ENCODE measurements around the gene ADO. TPM values are rescaled to one million over a fixed set of nuclear protein-coding genes. Genes with fewer than 3 reads are reported as not detected.

ADO gene
- total RNA-seq (10 to 100 TPM; 13.2 to 15.3 TPM), polyA plus RNA-seq (1 to 10 TPM; 7.5 to 9.1 TPM)
- long read RNA-seq, donor 1, partial matches to known transcripts: 0 of 1 reads
- long read RNA-seq, donor 1, other reads (novel, unspliced or antisense): 0 of 1 reads
- long read RNA-seq, donor 2, transcript ADO-201 (1 exons, 3,627 nt): major isoform, 10 of 10 reads
- long read RNA-seq, donor 2, partial matches to known transcripts: 0 of 10 reads
- long read RNA-seq, donor 2, other reads (novel, unspliced or antisense): 0 of 10 reads

- Histone ChIP-seq H3K27me3 (ENCODE audit: control insufficient read depth in 1 of 2, insufficient read depth in 2 of 2, low read length in 1 of 2) (no peaks in the 10 kb centered on the region), H3K27ac (ENCODE audit: low read depth in 1 of 2, low read length in 2 of 2) (peak within 1 kb of the TSS; percentile 71 to 77), H3K36me3 (ENCODE audit: control insufficient read depth in 1 of 2, insufficient read depth in 2 of 2, low read length in 1 of 2) (no peaks in the 10 kb centered on the region), H3K4me3 (ENCODE audit: low read length in 2 of 2) (peak within 1 kb of the TSS; percentile 68 to 69), H3K9me3 (ENCODE audit: control insufficient read depth, low read length) (no peaks in the 10 kb centered on the region), H3K4me1 (ENCODE audit: control insufficient read depth in 1 of 2, insufficient read depth in 2 of 2, low read length in 2 of 2) (peaks cover 0 to 4% of the 10 kb centered on the region in 2 donors)
- ATAC-seq (ENCODE audit: low FRiP score) (peak; percentile 94), DNase-seq (peak; percentile 88 to 93)
- intact Hi-C loops (cut with DNase I): no loop called here
- WGBS, 2 donors: 0% methylated on average over 64 to 87 of the region's 87 CpGs
Measured at GRCh38 chr10:62804356-62805230, at the start of gene ADO. ADO (plus strand) TSS chr10:62804720; CDS start chr10:62805060, 340 bp downstream.

GRCh38 chr10:62754963-62755362 is 49.6 kb upstream of the ADO start:
- Histone ChIP-seq H3K36me3 (ENCODE audit: control insufficient read depth in 1 of 2, insufficient read depth in 2 of 2, low read length in 1 of 2) (no peaks in the 10 kb centered on the region), H3K27me3 (ENCODE audit: control insufficient read depth in 1 of 2, insufficient read depth in 2 of 2, low read length in 1 of 2) (no peaks in the 10 kb centered on the region), H3K27ac (ENCODE audit: low read depth in 1 of 2, low read length in 2 of 2) (no peak overlapping the region), H3K4me3 (ENCODE audit: low read length in 2 of 2) (no peak overlapping the region), H3K9me3 (ENCODE audit: control insufficient read depth, low read length) (no peaks in the 10 kb centered on the region), H3K4me1 (ENCODE audit: control insufficient read depth in 1 of 2, insufficient read depth in 2 of 2, low read length in 2 of 2) (no peaks in the 10 kb centered on the region)
- ATAC-seq (ENCODE audit: low FRiP score) (no peak), DNase-seq (no peak)
- intact Hi-C loops (cut with DNase I): no loop called here
- WGBS, 2 donors: 96 to 100% methylated on average over 1 of the region's 1 CpG

DNA sequence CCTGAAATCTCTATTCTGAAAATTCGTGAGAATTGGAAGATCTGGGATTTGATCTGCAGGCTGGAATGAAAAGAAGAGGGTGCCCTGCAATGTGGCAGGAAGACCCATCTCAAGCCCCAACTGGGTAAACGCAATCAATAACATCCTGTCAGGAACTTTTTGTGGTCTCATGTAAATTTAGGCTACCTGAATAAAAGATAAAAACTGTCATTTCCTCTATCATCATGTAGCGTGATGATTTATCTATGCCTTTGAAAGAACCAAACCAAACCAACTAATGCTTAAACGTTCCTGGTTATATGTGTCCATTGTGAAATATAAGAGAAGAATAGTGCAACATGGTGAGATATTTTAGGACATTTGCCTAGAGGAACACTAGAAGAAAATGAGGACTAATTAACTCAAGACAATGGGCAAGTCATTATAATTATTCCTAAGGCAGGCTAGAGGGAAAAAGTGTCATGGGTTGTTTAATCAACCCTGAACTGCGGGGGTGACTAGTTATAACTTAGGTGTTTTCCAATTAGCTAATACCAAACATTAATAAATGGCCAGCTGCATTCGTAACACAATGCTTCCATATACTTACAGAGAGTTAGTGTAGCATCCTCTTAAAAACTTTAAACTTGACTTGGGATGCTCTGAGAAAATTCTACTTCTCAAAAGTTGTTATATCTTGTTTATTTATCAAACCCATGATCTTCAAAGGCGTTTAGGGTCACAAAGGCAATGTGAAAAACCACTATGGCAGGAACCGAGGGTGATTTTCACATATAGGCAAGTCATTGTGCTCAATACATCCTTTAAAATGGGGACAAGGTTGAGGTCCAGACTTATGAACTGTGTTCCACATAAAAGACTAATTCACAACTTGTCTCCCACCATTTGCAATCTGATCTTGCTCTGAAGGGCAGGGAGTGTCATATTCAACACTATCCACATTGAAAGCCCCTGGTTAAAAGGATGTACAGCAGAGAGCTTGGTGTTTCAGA is 48.6 kb upstream of the ADO start:
- Histone ChIP-seq H3K27ac (ENCODE audit: low read depth in 1 of 2, low read length in 2 of 2) (no peak overlapping the region), H3K27me3 (ENCODE audit: control insufficient read depth in 1 of 2, insufficient read depth in 2 of 2, low read length in 1 of 2) (peaks cover 0 to 2% of the 10 kb centered on the region in 2 donors), H3K36me3 (ENCODE audit: control insufficient read depth in 1 of 2, insufficient read depth in 2 of 2, low read length in 1 of 2) (no peaks in the 10 kb centered on the region), H3K4me3 (ENCODE audit: low read length in 2 of 2) (no peak overlapping the region), H3K4me1 (ENCODE audit: control insufficient read depth in 1 of 2, insufficient read depth in 2 of 2, low read length in 2 of 2) (no peaks in the 10 kb centered on the region), H3K9me3 (ENCODE audit: control insufficient read depth, low read length) (no peaks in the 10 kb centered on the region)
- WGBS, 2 donors: 75 to 76% methylated on average over 8 of the region's 8 CpGs
- intact Hi-C loops (cut with DNase I): no loop called here
- DNase-seq: no peak
- no peak for ATAC-seq (ENCODE audit: low FRiP score)

DNA sequence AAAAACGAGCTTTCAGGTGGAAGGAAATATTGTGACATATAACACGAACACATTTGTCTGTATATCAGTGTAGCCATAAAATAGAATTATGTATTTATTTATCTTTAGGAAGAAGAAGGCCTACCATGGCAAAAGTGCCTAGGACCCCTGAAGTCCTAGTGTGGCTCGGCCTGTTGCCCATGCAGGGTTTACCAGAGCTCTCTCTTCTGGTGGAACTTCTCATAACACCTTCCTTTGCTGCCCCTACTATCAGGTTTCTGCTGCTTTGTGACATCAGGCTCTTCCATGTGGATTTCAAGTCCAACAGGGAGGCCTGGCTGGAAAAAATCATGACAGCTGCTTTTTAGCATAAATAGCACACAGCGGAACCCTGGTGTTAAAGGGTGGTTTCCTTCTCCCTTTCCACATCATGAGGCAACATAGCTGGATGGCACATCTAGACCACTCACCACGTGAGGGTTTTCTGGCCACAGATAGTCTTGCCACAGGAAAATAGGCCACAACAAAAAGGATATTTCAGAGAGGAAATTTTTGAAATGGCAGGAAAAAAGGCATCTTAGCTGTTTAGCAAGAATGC is 44.8 kb upstream of the ADO start:
- Histone ChIP-seq H3K36me3 (ENCODE audit: control insufficient read depth in 1 of 2, insufficient read depth in 2 of 2, low read length in 1 of 2) (no peaks in the 10 kb centered on the region), H3K27ac (ENCODE audit: low read depth in 1 of 2, low read length in 2 of 2) (no peak overlapping the region), H3K27me3 (ENCODE audit: control insufficient read depth in 1 of 2, insufficient read depth in 2 of 2, low read length in 1 of 2) (peaks cover 0 to 2% of the 10 kb centered on the region in 2 donors), H3K4me3 (ENCODE audit: low read length in 2 of 2) (no peak overlapping the region), H3K9me3 (ENCODE audit: control insufficient read depth, low read length) (no peaks in the 10 kb centered on the region), H3K4me1 (ENCODE audit: control insufficient read depth in 1 of 2, insufficient read depth in 2 of 2, low read length in 2 of 2) (no peaks in the 10 kb centered on the region)
- WGBS, 2 donors: 90% methylated on average over 5 of the region's 5 CpGs
- intact Hi-C loops (cut with DNase I): no loop called here
- DNase-seq (no peak), ATAC-seq (ENCODE audit: low FRiP score) (no peak)

GRCh38 chr10:62760401-62760800 is 44.1 kb upstream of the ADO start:
- Histone ChIP-seq H3K4me3 (ENCODE audit: low read length in 2 of 2) (no peak overlapping the region), H3K9me3 (ENCODE audit: control insufficient read depth, low read length) (no peaks in the 10 kb centered on the region), H3K27me3 (ENCODE audit: control insufficient read depth in 1 of 2, insufficient read depth in 2 of 2, low read length in 1 of 2) (peaks cover 0 to 2% of the 10 kb centered on the region in 2 donors), H3K27ac (ENCODE audit: low read depth in 1 of 2, low read length in 2 of 2) (no peak overlapping the region), H3K4me1 (ENCODE audit: control insufficient read depth in 1 of 2, insufficient read depth in 2 of 2, low read length in 2 of 2) (no peaks in the 10 kb centered on the region), H3K36me3 (ENCODE audit: control insufficient read depth in 1 of 2, insufficient read depth in 2 of 2, low read length in 1 of 2) (no peaks in the 10 kb centered on the region)
- intact Hi-C loops (cut with DNase I): no loop called here
- WGBS, 2 donors: 72 to 79% methylated on average over 14 of the region's 14 CpGs
- DNase-seq (no peak), ATAC-seq (ENCODE audit: low FRiP score) (peak; percentile 62)

GRCh38 chr10:62761115-62761514 is 43.4 kb upstream of the ADO start:
- Histone ChIP-seq H3K27me3 (ENCODE audit: control insufficient read depth in 1 of 2, insufficient read depth in 2 of 2, low read length in 1 of 2) (peaks cover 0 to 2% of the 10 kb centered on the region in 2 donors), H3K9me3 (ENCODE audit: control insufficient read depth, low read length) (no peaks in the 10 kb centered on the region), H3K27ac (ENCODE audit: low read depth in 1 of 2, low read length in 2 of 2) (no peak overlapping the region), H3K4me3 (ENCODE audit: low read length in 2 of 2) (no peak overlapping the region), H3K4me1 (ENCODE audit: control insufficient read depth in 1 of 2, insufficient read depth in 2 of 2, low read length in 2 of 2) (no peaks in the 10 kb centered on the region), H3K36me3 (ENCODE audit: control insufficient read depth in 1 of 2, insufficient read depth in 2 of 2, low read length in 1 of 2) (no peaks in the 10 kb centered on the region)
- DNase-seq (no peak), ATAC-seq (ENCODE audit: low FRiP score) (no peak)
- intact Hi-C loops (cut with DNase I): no loop called here
- WGBS, 2 donors: 71 to 79% methylated on average over 3 of the region's 3 CpGs

- Histone ChIP-seq H3K36me3 (ENCODE audit: control insufficient read depth in 1 of 2, insufficient read depth in 2 of 2, low read length in 1 of 2) (no peaks in the 10 kb centered on the region), H3K27ac (ENCODE audit: low read depth in 1 of 2, low read length in 2 of 2) (no peak overlapping the region), H3K4me1 (ENCODE audit: control insufficient read depth in 1 of 2, insufficient read depth in 2 of 2, low read length in 2 of 2) (no peaks in the 10 kb centered on the region), H3K27me3 (ENCODE audit: control insufficient read depth in 1 of 2, insufficient read depth in 2 of 2, low read length in 1 of 2) (peaks cover 0 to 2% of the 10 kb centered on the region in 2 donors), H3K4me3 (ENCODE audit: low read length in 2 of 2) (no peak overlapping the region), H3K9me3 (ENCODE audit: control insufficient read depth, low read length) (no peaks in the 10 kb centered on the region)
- no peak for ATAC-seq (ENCODE audit: low FRiP score)
- intact Hi-C loops (cut with DNase I): no loop called here
- no peak for DNase-seq
- WGBS, 2 donors: 93 to 94% methylated on average over 4 of the region's 4 CpGs
Measured at GRCh38 chr10:62763155-62763554, 41.4 kb upstream of the ADO start.

- H3K27ac ChIP-seq (ENCODE audit: low read depth in 1 of 2, low read length in 2 of 2): no peak overlapping the region
- ATAC-seq (ENCODE audit: low FRiP score) (no peak), DNase-seq (no peak)
- H3K4me1 ChIP-seq (ENCODE audit: control insufficient read depth in 1 of 2, insufficient read depth in 2 of 2, low read length in 2 of 2): no peaks in the 10 kb centered on the region
- H3K27me3 ChIP-seq (ENCODE audit: control insufficient read depth in 1 of 2, insufficient read depth in 2 of 2, low read length in 1 of 2): peaks cover 0 to 2% of the 10 kb centered on the region in 2 donors
- WGBS, 2 donors: 93 to 94% methylated on average over 4 of the region's 4 CpGs
- H3K36me3 ChIP-seq (ENCODE audit: control insufficient read depth in 1 of 2, insufficient read depth in 2 of 2, low read length in 1 of 2): no peaks in the 10 kb centered on the region
- no peak overlapping the region for H3K4me3 ChIP-seq (ENCODE audit: low read length in 2 of 2)
- intact Hi-C loops (cut with DNase I): no loop called here
- no peaks in the 10 kb centered on the region for H3K9me3 ChIP-seq (ENCODE audit: control insufficient read depth, low read length)
Measured at GRCh38 chr10:62764011-62764410, 40.5 kb upstream of the ADO start.

Measured in aorta (tissue), 5 donors.